ENCODE measurements around the gene COL6A2. TPM values are rescaled to one million over a fixed set of nuclear protein-coding genes. Genes with fewer than 3 reads are reported as not detected.
"Not testable (repeated sequence)": the region's sequence is repeated elsewhere in the genome, so short reads cannot be mapped to it uniquely, and the experiment has no call there.

Gene COL6A2
- total RNA-seq, 1 experiment from 2014 or later, result 1,198 TPM

DNA sequence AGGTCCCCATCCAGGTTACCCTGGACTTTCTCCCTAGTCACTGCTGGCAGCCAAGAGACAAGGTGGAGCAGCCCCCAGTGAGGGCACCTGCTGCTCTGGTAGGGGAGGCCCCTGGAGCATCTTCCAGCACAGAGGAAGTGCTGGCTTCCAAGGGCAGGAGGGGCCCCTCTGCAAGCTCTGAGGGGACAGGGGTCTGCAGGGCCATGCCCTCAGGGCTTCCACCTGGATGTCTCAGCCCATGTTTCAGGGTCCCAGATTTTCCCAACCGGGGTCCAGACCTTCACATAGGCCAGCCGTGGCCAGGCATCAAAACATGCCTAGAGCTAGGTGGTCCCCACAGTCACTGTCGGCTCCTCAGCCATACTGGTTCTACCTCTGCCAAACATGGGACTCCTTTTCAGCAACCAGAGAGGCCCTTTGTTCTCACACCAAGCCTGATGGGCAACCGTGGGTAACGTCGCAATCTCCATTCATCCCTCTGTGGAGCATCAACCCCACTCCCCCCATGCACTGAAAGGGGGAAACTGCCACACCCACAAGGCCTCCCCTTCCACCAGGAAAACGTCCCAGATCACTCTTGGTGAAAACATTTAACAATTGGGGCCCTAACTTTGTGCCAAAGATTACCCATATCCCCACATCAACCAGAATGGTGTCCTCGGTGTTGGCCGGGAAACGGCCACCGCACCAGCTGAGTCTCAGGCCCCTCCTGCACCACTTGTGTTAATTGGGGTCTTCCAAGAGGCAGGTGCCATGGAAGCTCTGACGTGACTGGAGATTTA is 1.9 kb upstream of the COL6A2 start:
- Histone ChIP-seq H3K27me3 (no peaks in the 10 kb centered on the region), H3K36me3 (peaks cover 16% of the 10 kb centered on the region), H3K4me3 (no peak overlapping the region), H3K9me3 (no peaks in the 10 kb centered on the region)
- no peak for DNase-seq

DNA sequence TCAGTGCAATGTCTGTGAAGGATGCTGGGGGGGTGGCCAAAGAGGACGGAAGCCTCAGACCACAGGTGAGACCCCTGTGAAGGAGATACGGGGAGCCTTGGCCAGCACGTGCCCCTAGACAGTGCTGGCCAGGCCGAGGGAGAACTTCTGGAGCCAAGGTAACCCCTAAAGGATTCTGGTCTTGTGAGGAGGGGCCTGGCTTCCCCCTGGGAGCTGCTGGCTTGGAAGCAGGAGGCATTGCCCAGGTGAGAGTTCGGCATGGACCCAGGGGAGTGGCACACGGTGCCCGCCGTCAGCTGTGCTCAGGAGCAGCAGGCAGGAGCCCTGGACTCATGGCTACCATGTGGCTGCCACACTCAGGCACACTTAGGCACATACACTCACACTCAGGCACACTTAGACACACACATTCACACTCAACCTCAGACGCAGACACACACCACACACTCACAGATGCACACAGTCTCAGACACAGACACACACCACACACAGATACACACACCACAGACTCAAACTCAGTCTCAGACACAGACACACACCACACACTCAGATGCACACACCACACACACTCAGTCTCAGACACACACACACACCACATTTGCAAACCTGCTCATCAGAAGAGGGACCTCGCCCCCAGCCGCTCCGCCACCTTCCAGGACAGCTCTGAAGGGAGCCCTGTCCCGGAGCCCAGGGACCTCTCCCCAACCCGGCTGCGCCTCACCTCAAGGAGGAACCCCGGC is 1.1 kb upstream of the COL6A2 start:
- Histone ChIP-seq H3K27me3 (no peaks in the 10 kb centered on the region), H3K9me3 (no peaks in the 10 kb centered on the region), H3K36me3 (peaks cover 21% of the 10 kb centered on the region), H3K4me3 (peak overlapping the region; percentile 73)
- no peak for DNase-seq

DNA sequence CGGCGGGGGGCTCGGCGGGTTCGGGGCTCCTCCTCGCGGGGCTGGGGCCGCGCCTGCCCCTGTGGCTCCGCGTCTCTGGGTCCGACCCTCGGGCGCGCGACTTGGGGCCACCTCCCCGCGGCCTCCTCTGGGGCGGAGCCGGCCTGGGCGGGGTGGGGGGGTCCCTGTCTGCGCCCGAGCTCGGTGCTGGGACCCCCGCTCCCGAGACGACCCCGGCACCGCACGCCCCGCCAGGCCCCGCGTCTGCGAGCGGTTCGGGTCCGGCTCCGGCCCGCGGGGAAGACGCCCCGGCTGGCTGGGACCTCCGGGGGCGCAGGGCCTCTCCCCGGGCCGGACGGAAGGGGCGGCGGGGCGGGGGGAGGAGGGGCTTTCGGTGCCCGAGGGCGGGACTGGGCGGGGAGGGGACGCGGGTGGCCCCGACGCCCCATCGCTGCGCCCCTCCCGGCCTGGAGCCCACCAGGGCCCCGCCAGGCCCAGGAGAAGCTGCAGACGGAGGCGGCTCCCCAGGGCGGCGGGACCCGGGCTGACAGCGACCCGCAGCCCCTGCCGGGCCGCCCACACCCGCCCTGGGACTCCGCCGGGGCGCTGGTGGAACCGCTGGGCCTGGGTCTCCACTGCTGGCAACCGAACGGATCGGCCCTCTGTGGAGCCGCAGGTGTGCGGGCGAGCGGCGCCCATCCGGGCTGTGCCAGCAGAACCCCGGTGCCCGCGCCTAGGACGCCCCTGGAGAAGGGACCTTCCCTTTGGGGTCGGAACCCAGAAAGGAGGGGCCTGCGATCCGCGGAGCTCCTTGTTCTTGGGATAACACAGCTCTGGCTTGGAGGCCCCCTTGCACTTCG is 610 bp downstream of the COL6A2 start:
- Histone ChIP-seq H3K9me3 (peaks cover 17% of the 10 kb centered on the region), H3K4me3 (peak overlapping the region; percentile 73), H3K36me3 (peaks cover 39% of the 10 kb centered on the region), H3K27me3 (no peaks in the 10 kb centered on the region)
- DNase-seq, result peak; percentile 62

DNA sequence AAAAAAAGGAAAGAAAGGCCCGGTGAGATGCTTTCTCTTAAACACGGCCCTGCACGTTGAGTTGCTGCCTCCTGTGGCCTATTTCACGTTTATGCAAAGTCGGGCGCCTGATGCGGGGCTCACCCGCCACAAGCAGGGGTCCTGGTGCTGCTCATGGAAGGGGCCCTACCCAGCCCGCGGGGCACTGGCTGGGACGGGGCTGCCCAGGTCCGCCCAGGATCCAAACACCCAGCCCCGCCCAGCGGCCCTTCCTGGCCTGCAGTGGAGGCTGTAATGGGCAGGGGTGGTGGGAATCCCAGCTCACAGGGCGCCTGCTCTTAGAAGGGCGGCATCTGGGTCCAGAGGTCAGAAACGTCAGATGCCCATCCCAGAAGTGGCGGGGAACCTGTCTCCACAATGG is 1.6 kb downstream of the COL6A2 start:
- DNase-seq, result peak; percentile 87
- H3K9me3 ChIP-seq, result peaks cover 26% of the 10 kb centered on the region
- peaks cover 48% of the 10 kb centered on the region for H3K36me3 ChIP-seq
- no peaks in the 10 kb centered on the region for H3K27me3 ChIP-seq
- peak overlapping the region; percentile 73 for H3K4me3 ChIP-seq

DNA sequence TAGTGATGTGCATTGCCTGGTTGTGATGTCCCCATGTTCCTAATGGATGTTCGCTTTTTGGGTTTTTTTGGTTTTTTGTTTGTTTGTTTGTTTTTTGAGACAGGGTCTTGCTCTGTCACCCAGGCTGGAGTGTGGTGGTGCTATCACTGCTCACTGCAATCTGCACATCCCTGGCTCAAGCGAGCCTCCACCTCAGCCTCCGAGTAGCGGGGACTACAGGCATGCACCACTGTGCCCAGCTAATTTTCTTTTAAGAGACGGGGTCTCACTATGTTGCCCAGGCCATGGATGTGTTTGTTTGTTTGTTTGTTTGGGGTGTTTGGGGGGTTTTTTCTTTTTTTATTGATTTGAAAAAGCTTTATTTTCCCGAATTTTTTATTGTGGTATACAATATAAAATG is 2.1 kb downstream of the COL6A2 start:
- Histone ChIP-seq H3K27me3 (no peaks in the 10 kb centered on the region), H3K36me3 (peaks cover 54% of the 10 kb centered on the region), H3K9me3 (peaks cover 32% of the 10 kb centered on the region), H3K4me3 (peak overlapping the region; percentile 73)
- peak; percentile 1 for DNase-seq

DNA sequence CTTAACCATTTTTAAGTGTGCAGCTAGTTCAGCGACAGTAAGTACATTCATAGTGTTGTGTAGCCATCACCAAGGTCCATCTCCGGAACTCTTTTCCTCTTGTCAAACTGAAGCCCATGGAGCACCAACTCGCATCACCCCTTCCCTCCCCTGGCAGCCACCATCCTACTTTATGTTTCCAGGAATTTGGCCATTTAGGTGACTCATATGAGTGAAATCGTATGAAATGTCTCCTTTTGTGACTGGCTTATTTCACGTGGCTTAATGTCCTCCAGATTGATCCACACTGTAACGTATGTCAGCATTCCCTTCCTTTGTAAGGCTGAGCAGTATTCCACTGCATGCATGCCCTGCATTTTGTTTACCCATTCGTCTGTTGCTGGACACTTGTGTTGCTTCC is 2.5 kb downstream of the COL6A2 start:
- H3K9me3 ChIP-seq, result peaks cover 36% of the 10 kb centered on the region
- peaks cover 58% of the 10 kb centered on the region for H3K36me3 ChIP-seq
- no peaks in the 10 kb centered on the region for H3K27me3 ChIP-seq
- H3K4me3 ChIP-seq, result peak overlapping the region; percentile 73
- DNase-seq, result peak; percentile 64

DNA sequence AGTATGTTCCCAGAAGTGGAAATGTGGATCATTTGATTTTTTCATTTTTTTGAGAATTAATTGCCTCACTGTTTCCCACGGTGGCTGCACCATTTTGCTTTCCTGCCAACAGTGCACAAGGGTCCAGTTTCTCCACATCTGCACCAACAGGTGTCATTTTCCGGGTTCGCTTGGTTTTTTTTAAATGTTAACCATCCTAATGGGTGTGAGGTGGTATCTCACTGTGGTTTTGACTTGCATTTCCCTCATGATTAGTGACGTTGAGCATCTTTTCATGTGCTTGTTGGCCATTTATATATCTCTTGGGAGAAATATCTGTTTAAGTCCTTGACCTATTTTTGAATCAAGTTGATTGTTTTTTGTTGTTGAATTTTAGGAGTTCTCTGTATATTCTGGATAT is 3.0 kb downstream of the COL6A2 start:
- Histone ChIP-seq H3K9me3 (peaks cover 41% of the 10 kb centered on the region), H3K4me3 (peak overlapping the region; percentile 73), H3K27me3 (no peaks in the 10 kb centered on the region), H3K36me3 (peaks cover 63% of the 10 kb centered on the region)
- DNase-seq, result no peak

DNA sequence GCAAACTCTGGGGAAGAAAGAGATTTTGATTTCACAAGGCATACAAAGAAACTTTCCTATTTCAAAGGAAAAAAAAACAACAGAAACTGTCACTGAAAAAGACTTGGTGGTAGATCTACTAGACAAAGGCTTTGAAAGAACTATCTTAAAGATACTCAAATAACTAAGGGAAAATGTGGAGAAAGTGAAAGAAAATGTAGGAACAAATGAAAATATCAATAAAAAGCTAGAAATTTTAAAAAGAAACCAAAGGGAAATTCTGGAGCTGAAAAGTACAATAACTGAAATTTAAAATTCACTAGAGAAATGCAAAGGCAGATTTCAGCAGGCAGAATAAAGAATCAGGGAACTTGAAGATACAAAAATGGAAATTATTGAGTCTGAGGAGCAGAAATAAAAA is 6.2 kb downstream of the COL6A2 start:
- H3K9me3 ChIP-seq, result peaks cover 66% of the 10 kb centered on the region
- H3K4me3 ChIP-seq, result no peak overlapping the region
- DNase-seq, result no peak
- H3K36me3 ChIP-seq, result peaks cover 91% of the 10 kb centered on the region
- H3K27me3 ChIP-seq, result no peaks in the 10 kb centered on the region

DNA sequence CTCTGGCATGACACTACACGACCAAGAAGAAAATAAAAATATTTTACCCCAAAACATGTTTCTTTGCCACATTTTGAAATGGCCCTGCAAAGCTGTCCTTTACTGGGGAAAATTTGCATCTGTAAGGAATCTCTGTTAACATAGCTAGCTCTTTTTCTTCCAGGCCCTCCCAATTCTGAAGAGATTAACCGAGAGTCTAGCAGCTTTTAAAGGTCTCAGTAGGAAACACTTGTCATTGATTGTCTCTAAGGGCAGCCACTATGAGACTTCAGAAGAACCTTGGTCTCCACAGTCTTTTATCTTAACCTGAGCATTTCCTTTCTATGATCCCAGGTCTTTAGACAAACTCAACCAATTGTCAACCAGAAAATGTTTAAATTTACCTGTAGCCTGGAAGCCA is 9.5 kb downstream of the COL6A2 start:
- H3K4me3 ChIP-seq, DNase-seq, H3K27me3 ChIP-seq: not testable (repeated sequence)
- H3K36me3 ChIP-seq, result peaks cover 97% of the 10 kb centered on the region
- H3K9me3 ChIP-seq, result peaks cover 60% of the 10 kb centered on the region

DNA sequence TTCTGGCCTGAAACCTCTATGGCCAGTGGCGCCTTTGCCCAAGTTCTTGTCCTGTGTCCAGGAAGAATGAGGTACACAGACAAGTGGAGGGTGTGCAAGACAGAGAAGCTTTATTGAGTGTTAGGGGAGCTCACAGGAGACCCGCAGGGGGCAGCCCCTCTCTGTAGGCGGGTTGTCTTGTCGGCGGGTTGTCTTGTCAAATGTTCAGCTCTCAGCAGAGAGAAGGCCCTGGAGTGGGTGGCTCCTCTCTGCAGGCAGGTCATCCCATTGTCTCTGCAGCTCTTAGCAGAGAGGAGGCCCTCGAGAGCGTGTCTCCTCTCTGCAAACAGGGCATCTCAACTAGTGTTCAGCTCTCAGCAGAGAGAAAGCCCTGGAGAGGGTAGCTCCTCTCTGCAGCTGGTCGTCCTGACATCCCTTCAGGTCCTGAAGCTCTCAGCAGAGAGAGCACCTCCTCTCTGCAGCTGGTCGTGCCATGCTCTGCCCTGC is 11.0 kb downstream of the COL6A2 start:
- peaks cover 97% of the 10 kb centered on the region for H3K36me3 ChIP-seq
- DNase-seq, result no peak

DNA sequence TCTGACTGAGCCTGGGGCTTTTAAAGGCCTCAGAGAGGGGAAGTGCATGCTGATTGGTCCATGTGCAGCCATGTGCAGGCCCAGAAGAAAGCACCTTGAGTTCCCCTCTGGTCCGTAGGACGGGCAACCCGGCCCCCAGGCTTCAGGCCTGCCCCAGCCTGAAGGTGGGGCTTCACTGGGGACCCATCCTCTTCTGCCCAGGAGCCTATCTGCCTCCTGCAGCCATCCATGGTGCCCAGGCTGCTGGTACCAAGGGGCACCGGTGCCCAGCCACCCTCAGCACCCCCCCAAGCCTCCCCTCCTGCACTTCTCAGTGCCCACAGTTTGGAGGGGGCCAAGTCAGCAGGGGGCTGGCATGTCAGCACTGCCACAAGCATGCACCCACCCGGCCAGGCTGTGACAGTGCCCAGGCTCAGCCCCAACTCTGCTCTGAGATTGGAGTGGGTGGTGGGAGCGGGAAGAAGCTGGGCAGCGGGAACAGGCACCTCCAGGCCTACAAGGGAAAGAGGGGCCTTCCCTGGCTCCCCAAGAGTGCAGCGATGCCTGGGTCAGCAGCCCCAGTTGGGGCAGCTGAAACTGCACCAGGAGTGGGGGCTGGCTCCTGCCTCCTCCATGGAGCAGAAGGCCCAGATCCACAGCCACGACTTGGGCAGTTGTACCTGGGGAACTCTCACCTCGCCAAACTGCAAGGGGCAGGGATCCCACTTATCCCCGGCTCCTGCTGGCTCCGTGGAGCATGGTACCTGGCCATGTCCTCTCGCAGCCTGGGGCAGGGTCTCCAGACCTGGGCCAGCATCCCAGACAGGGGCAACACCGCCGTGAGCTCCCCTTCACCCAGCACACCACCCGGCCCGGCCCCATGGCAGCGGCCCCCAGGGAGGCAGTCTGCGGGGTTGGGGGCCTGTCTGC is 11.7 kb downstream of the COL6A2 start:
- no peak for DNase-seq

More for the DNA sequence above, 11.0 kb downstream of the COL6A2 start:
- Histone ChIP-seq H3K4me3 (no peak overlapping the region), H3K27me3 (no peaks in the 10 kb centered on the region), H3K9me3 (peaks cover 45% of the 10 kb centered on the region)

DNA sequence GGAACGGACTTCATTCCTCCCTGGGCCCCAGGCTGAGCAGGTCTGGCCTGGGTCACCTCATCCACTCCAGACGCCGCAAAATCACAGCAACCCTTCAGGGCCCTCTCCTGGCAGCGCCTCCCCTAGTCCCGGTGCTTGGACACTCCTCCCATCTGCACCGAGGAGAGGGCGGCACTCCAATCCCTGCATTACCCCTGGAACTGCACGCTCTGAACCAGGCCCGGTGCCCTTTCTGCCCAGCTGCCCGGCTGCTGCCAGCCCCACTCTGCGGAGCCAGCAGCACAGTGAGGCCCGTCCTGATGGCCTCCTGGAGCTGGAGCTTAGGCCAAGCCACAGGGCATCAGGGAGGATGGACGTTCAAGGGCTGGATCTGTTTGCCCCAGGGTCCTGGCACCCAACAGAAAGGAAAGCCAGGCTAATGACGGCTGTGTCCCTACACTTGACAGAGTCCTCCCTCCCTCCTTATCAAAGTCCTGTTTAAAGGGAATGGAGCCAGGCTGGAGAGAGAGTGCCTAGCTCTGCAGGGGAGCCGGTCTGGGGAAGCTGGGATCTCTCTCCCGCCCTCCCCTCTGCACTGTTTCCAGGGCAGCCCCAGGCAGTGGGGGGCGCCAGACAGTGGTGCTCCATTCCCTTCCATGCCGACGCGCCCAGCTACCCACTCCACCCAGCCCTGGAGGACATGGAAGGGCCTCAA is 12.7 kb downstream of the COL6A2 start:
- H3K9me3 ChIP-seq, result peaks cover 36% of the 10 kb centered on the region
- DNase-seq, result peak; percentile 4
- no peaks in the 10 kb centered on the region for H3K27me3 ChIP-seq
- H3K36me3 ChIP-seq, result peaks cover 97% of the 10 kb centered on the region
- H3K4me3 ChIP-seq, result no peak overlapping the region

More for the DNA sequence above, 11.7 kb downstream of the COL6A2 start:
- Histone ChIP-seq H3K4me3 (no peak overlapping the region), H3K9me3 (peaks cover 44% of the 10 kb centered on the region), H3K36me3 (peaks cover 97% of the 10 kb centered on the region), H3K27me3 (no peaks in the 10 kb centered on the region)

DNA sequence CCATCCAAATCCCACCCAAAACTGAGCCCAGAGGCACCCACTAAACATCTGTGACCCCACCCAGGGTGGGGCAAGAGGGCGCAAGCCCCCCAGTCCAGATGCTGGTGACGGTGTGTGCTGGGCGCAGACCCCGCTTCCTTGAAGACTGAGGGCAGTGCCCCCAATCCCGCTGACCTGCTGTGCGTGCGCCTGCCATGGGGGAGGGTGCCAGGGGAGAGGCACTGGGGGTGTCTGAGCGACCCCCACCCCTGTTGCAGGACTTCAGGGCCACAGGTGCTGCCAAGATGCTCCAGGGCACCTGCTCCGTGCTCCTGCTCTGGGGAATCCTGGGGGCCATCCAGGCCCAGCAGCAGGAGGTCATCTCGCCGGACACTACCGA is 13.3 kb downstream of the COL6A2 start:
- no peaks in the 10 kb centered on the region for H3K27me3 ChIP-seq
- peaks cover 97% of the 10 kb centered on the region for H3K36me3 ChIP-seq
- peak; percentile 0 for DNase-seq

DNA sequence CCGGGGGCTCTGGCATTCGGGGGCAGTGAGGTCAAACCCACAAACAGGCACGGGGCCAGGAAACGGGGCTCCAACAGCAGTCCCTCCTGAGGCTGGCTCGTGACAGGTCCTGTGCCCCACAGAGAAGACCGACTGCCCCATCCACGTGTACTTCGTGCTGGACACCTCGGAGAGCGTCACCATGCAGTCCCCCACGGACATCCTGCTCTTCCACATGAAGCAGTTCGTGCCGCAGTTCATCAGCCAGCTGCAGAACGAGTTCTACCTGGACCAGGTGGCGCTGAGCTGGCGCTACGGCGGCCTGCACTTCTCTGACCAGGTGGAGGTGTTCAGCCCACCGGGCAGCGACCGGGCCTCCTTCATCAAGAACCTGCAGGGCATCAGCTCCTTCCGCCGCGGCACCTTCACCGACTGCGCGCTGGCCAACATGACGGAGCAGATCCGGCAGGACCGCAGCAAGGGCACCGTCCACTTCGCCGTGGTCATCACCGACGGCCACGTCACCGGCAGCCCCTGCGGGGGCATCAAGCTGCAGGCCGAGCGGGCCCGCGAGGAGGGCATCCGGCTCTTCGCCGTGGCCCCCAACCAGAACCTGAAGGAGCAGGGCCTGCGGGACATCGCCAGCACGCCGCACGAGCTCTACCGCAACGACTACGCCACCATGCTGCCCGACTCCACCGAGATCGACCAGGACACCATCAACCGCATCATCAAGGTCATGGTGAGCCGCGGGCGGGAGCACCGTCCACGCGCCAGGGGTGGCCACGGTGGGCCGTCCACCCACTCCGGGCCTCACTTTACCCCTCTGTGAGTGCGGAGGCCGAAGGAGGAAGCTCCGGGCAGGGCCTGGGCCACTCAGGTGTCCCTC is 14.2 kb downstream of the COL6A2 start:
- H3K4me3 ChIP-seq, result no peak overlapping the region
- no peaks in the 10 kb centered on the region for H3K27me3 ChIP-seq
- H3K9me3 ChIP-seq, result peaks cover 22% of the 10 kb centered on the region
- DNase-seq, result peak; percentile 2
- H3K36me3 ChIP-seq, result peaks cover 97% of the 10 kb centered on the region

More for the DNA sequence above, 13.3 kb downstream of the COL6A2 start:
- Histone ChIP-seq H3K4me3 (no peak overlapping the region), H3K9me3 (peaks cover 31% of the 10 kb centered on the region)

Measured in MG63 (cell line).